Neural progenitor cell (in vitro differentiated cells): ENCODE data around the gene MCTP2.

Experiments
- CTCF ChIP-seq: fragments of 200-600 bp; sonication (generic); IDR thresholded peaks from 2 replicates; pipeline ENCODE4 v1.5.1; 2017; ENCODE audit warnings: antibody characterized with exemption, mild to moderate bottlenecking
- EZH2 ChIP-seq: fragments of 200-600 bp; sonication (generic); IDR thresholded peaks from 2 replicates; pipeline ENCODE4 v1.6.1; 2017; ENCODE audit warnings: antibody characterized with exemption, mild to moderate bottlenecking, moderate library complexity
- EZH2phosphoT487 ChIP-seq: fragments of 200-600 bp; sonication (generic); IDR thresholded peaks from 2 replicates; pipeline ENCODE4 v1.6.1; 2017; ENCODE audit warnings: antibody characterized with exemption

- TF ChIP-seq EZH2 (no peak), CTCF (no peak), EZH2phosphoT487 (no peak)
Observed at GRCh38 chr15:94269954-94270353, 38.6 kb downstream of the MCTP2 start.
